ENCODE data around the gene PDE4D. TPM values are rescaled to one million over a fixed set of nuclear protein-coding genes. Genes with fewer than 3 reads are reported as not detected.
A peak's percentile ranks its signal among the peaks of the same experiment; 100 is the strongest.

The PDE4D gene
- total and polyA plus RNA-seq, 2 donors: 21.2 to 30.3 TPM

- WGBS: 96% methylated on average over 3 of the region's 3 CpGs
- Histone ChIP-seq H3K9me3 (ENCODE audit: control insufficient read depth in 2 of 2, insufficient read depth in 1 of 2, low read length in 1 of 2) (no peaks in the 10 kb centered on the region), H3K27me3 (ENCODE audit: control insufficient read depth in 2 of 2, insufficient read depth in 1 of 2, low read length in 1 of 2) (peaks cover 0 to under 1% of the 10 kb centered on the region in 2 donors), H3K27ac (ENCODE audit: low read depth in 1 of 2, low read length in 1 of 2) (no peak overlapping the region), H3K4me1 (ENCODE audit: control insufficient read depth in 2 of 2, insufficient read depth in 2 of 2, low read length in 2 of 2) (no peaks in the 10 kb centered on the region), H3K36me3 (ENCODE audit: control insufficient read depth in 2 of 2, insufficient read depth in 2 of 2, low read length in 1 of 2) (no peaks in the 10 kb centered on the region), H3K4me3 (ENCODE audit: low read length in 2 of 2) (no peak overlapping the region)
- no peak for DNase-seq (ENCODE audit: low read depth in 6 of 9, low spot score in 9 of 9)
These were observed 699.8 kb downstream of the PDE4D start for GRCh38 chr5:59193616-59194319.

GRCh38 chr5:59190746-59191145, 702.8 kb downstream of the PDE4D start:
- Histone ChIP-seq H3K27ac (ENCODE audit: low read depth in 1 of 2, low read length in 1 of 2) (no peak overlapping the region), H3K9me3 (ENCODE audit: control insufficient read depth in 2 of 2, insufficient read depth in 1 of 2, low read length in 1 of 2) (no peaks in the 10 kb centered on the region), H3K27me3 (ENCODE audit: control insufficient read depth in 2 of 2, insufficient read depth in 1 of 2, low read length in 1 of 2) (peaks cover 0 to 2% of the 10 kb centered on the region in 2 donors), H3K4me1 (ENCODE audit: control insufficient read depth in 2 of 2, insufficient read depth in 2 of 2, low read length in 2 of 2) (no peaks in the 10 kb centered on the region), H3K36me3 (ENCODE audit: control insufficient read depth in 2 of 2, insufficient read depth in 2 of 2, low read length in 1 of 2) (no peaks in the 10 kb centered on the region), H3K4me3 (ENCODE audit: low read length in 2 of 2) (no peak overlapping the region)
- 94% methylated on average over 1 of the region's 1 CpG for WGBS
- no peak for DNase-seq (ENCODE audit: low read depth in 6 of 9, low spot score in 9 of 9)

- 95% methylated on average over 7 of the region's 7 CpGs for WGBS
- Histone ChIP-seq H3K9me3 (ENCODE audit: control insufficient read depth in 2 of 2, insufficient read depth in 1 of 2, low read length in 1 of 2) (no peaks in the 10 kb centered on the region), H3K36me3 (ENCODE audit: control insufficient read depth in 2 of 2, insufficient read depth in 2 of 2, low read length in 1 of 2) (no peaks in the 10 kb centered on the region), H3K4me3 (ENCODE audit: low read length in 2 of 2) (no peak overlapping the region), H3K27me3 (ENCODE audit: control insufficient read depth in 2 of 2, insufficient read depth in 1 of 2, low read length in 1 of 2) (peaks cover 0 to 2% of the 10 kb centered on the region in 2 donors), H3K4me1 (ENCODE audit: control insufficient read depth in 2 of 2, insufficient read depth in 2 of 2, low read length in 2 of 2) (no peaks in the 10 kb centered on the region), H3K27ac (ENCODE audit: low read depth in 1 of 2, low read length in 1 of 2) (no peak overlapping the region)
- no peak for DNase-seq (ENCODE audit: low read depth in 6 of 9, low spot score in 9 of 9)
These were observed 703.9 kb downstream of the PDE4D start for GRCh38 chr5:59189472-59190244.

GRCh38 chr5:59188419-59189225, 704.9 kb downstream of the PDE4D start:
- Histone ChIP-seq H3K27me3 (ENCODE audit: control insufficient read depth in 2 of 2, insufficient read depth in 1 of 2, low read length in 1 of 2) (peaks cover 0 to 2% of the 10 kb centered on the region in 2 donors), H3K4me3 (ENCODE audit: low read length in 2 of 2) (no peak overlapping the region), H3K36me3 (ENCODE audit: control insufficient read depth in 2 of 2, insufficient read depth in 2 of 2, low read length in 1 of 2) (no peaks in the 10 kb centered on the region), H3K4me1 (ENCODE audit: control insufficient read depth in 2 of 2, insufficient read depth in 2 of 2, low read length in 2 of 2) (no peaks in the 10 kb centered on the region), H3K9me3 (ENCODE audit: control insufficient read depth in 2 of 2, insufficient read depth in 1 of 2, low read length in 1 of 2) (no peaks in the 10 kb centered on the region), H3K27ac (ENCODE audit: low read depth in 1 of 2, low read length in 1 of 2) (no peak overlapping the region)
- 19% methylated on average over 16 of the region's 16 CpGs for WGBS
- DNase-seq (ENCODE audit: low read depth in 6 of 9, low spot score in 9 of 9): peak; percentile 37 to 79 (median 56)

GRCh38 chr5:59187857-59188256, 705.7 kb downstream of the PDE4D start:
- H3K4me1 ChIP-seq (ENCODE audit: control insufficient read depth in 2 of 2, insufficient read depth in 2 of 2, low read length in 2 of 2): no peaks in the 10 kb centered on the region
- WGBS: 73% methylated on average over 4 of the region's 4 CpGs
- H3K36me3 ChIP-seq (ENCODE audit: control insufficient read depth in 2 of 2, insufficient read depth in 2 of 2, low read length in 1 of 2): no peaks in the 10 kb centered on the region
- no peak for DNase-seq (ENCODE audit: low read depth in 6 of 9, low spot score in 9 of 9)
- H3K9me3 ChIP-seq (ENCODE audit: control insufficient read depth in 2 of 2, insufficient read depth in 1 of 2, low read length in 1 of 2): no peaks in the 10 kb centered on the region
- peaks cover 0 to 2% of the 10 kb centered on the region in 2 donors for H3K27me3 ChIP-seq (ENCODE audit: control insufficient read depth in 2 of 2, insufficient read depth in 1 of 2, low read length in 1 of 2)
- no peak overlapping the region for H3K4me3 ChIP-seq (ENCODE audit: low read length in 2 of 2)
- no peak overlapping the region for H3K27ac ChIP-seq (ENCODE audit: low read depth in 1 of 2, low read length in 1 of 2)

- Histone ChIP-seq H3K36me3 (ENCODE audit: control insufficient read depth in 2 of 2, insufficient read depth in 2 of 2, low read length in 1 of 2) (no peaks in the 10 kb centered on the region), H3K27ac (ENCODE audit: low read depth in 1 of 2, low read length in 1 of 2) (no peak overlapping the region), H3K9me3 (ENCODE audit: control insufficient read depth in 2 of 2, insufficient read depth in 1 of 2, low read length in 1 of 2) (no peaks in the 10 kb centered on the region), H3K27me3 (ENCODE audit: control insufficient read depth in 2 of 2, insufficient read depth in 1 of 2, low read length in 1 of 2) (peaks cover 0 to 2% of the 10 kb centered on the region in 2 donors), H3K4me3 (ENCODE audit: low read length in 2 of 2) (no peak overlapping the region), H3K4me1 (ENCODE audit: control insufficient read depth in 2 of 2, insufficient read depth in 2 of 2, low read length in 2 of 2) (no peaks in the 10 kb centered on the region)
- 97% methylated on average over 8 of the region's 8 CpGs for WGBS
- no peak for DNase-seq (ENCODE audit: low read depth in 6 of 9, low spot score in 9 of 9)
These were observed 706.9 kb downstream of the PDE4D start for GRCh38 chr5:59186623-59187022.

GRCh38 chr5:59185757-59186385, 707.7 kb downstream of the PDE4D start:
- WGBS: 77% methylated on average over 5 of the region's 5 CpGs
- H3K9me3 ChIP-seq (ENCODE audit: control insufficient read depth in 2 of 2, insufficient read depth in 1 of 2, low read length in 1 of 2): no peaks in the 10 kb centered on the region
- DNase-seq (ENCODE audit: low read depth in 6 of 9, low spot score in 9 of 9): no peak
- H3K4me3 ChIP-seq (ENCODE audit: low read length in 2 of 2): no peak overlapping the region
- no peak overlapping the region for H3K27ac ChIP-seq (ENCODE audit: low read depth in 1 of 2, low read length in 1 of 2)
- no peaks in the 10 kb centered on the region for H3K4me1 ChIP-seq (ENCODE audit: control insufficient read depth in 2 of 2, insufficient read depth in 2 of 2, low read length in 2 of 2)
- H3K36me3 ChIP-seq (ENCODE audit: control insufficient read depth in 2 of 2, insufficient read depth in 2 of 2, low read length in 1 of 2): no peaks in the 10 kb centered on the region
- H3K27me3 ChIP-seq (ENCODE audit: control insufficient read depth in 2 of 2, insufficient read depth in 1 of 2, low read length in 1 of 2): peaks cover 0 to 2% of the 10 kb centered on the region in 2 donors

GRCh38 chr5:59184769-59185168, 708.8 kb downstream of the PDE4D start:
- Histone ChIP-seq H3K27me3 (ENCODE audit: control insufficient read depth in 2 of 2, insufficient read depth in 1 of 2, low read length in 1 of 2) (peaks cover 0 to 2% of the 10 kb centered on the region in 2 donors), H3K36me3 (ENCODE audit: control insufficient read depth in 2 of 2, insufficient read depth in 2 of 2, low read length in 1 of 2) (no peaks in the 10 kb centered on the region), H3K9me3 (ENCODE audit: control insufficient read depth in 2 of 2, insufficient read depth in 1 of 2, low read length in 1 of 2) (no peaks in the 10 kb centered on the region), H3K27ac (ENCODE audit: low read depth in 1 of 2, low read length in 1 of 2) (no peak overlapping the region), H3K4me1 (ENCODE audit: control insufficient read depth in 2 of 2, insufficient read depth in 2 of 2, low read length in 2 of 2) (no peaks in the 10 kb centered on the region), H3K4me3 (ENCODE audit: low read length in 2 of 2) (no peak overlapping the region)
- WGBS: 94% methylated on average over 6 of the region's 6 CpGs
- DNase-seq (ENCODE audit: low read depth in 6 of 9, low spot score in 9 of 9): no peak
